Keratinocyte (primary cell): ENCODE results near the gene GRHL3. TPM values are rescaled to one million over a fixed set of nuclear protein-coding genes. Genes with fewer than 3 reads are reported as not detected.

ENCODE experiments used
- DNase-seq: peaks from one replicate; pipeline ENCODE4 v3.0.0-alpha.2; 2011; ENCODE audit warnings: low read depth, missing footprints, low spot score
- FAIRE-seq: peaks from 2 replicates; lab custom pipeline; 2011; peaks lifted over from hg19 to GRCh38; lab: Jason Lieb, UNC
- H2AFZ ChIP-seq: 2 replicates; pipeline ENCODE4 v1.6.0; 2012; ENCODE audit warnings: low read length, control low read depth, inconsistent platforms; ENCODE audit not compliant: control insufficient read depth
- H3K27ac ChIP-seq: 2 replicates; pipeline ENCODE4 v1.5.1; 2011; ENCODE audit warnings: low read length; ENCODE audit not compliant: control insufficient read depth, insufficient read depth
- H3K27me3 ChIP-seq: 3 replicates; pipeline ENCODE4 v1.6.0; 2011; ENCODE audit warnings: low read length; ENCODE audit not compliant: control insufficient read depth, insufficient read depth; ENCODE audit errors: extremely low read depth
- H3K36me3 ChIP-seq, 2 experiments: 2 replicates in 1 of 2; 3 replicates in 1 of 2; pipeline ENCODE4 v1.5.1; 2011; ENCODE audit warnings: low read length in 2 of 2, mild to moderate bottlenecking in 1 of 2; ENCODE audit not compliant: control insufficient read depth in 2 of 2, insufficient read depth in 2 of 2; ENCODE audit errors: extremely low read depth in 1 of 2
- H3K4me1 ChIP-seq: 3 replicates; pipeline ENCODE4 v1.5.1; 2011; ENCODE audit warnings: low read length; ENCODE audit not compliant: control insufficient read depth, insufficient read depth; ENCODE audit errors: extremely low read depth
- H3K4me2 ChIP-seq: 3 replicates; pipeline ENCODE4 v1.6.0; 2011; ENCODE audit warnings: low read depth, low read length; ENCODE audit not compliant: control insufficient read depth, insufficient read depth; ENCODE audit errors: extremely low read depth
- H3K4me3 ChIP-seq, 3 experiments: fragments of 200-600 bp in 1 of 3; sonication (generic) in 1 of 3; 2 replicates in 2 of 3; 3 replicates in 1 of 3; pipeline ENCODE4 v1.5.1; 2011 to 2016; ENCODE audit warnings: low read length in 3 of 3, mild to moderate bottlenecking in 3 of 3, control low read depth in 2 of 3, inconsistent platforms in 1 of 3, low read depth in 1 of 3, mixed read lengths in 1 of 3, mixed run types in 1 of 3, moderate library complexity in 1 of 3; ENCODE audit not compliant: control insufficient read depth in 2 of 3, insufficient read depth in 2 of 3; ENCODE audit errors: extremely low read depth in 1 of 3
- H3K79me2 ChIP-seq: 2 replicates; pipeline ENCODE4 v1.6.0; 2012; ENCODE audit warnings: low read length; ENCODE audit not compliant: control insufficient read depth, insufficient read depth
- H3K9ac ChIP-seq: 3 replicates; pipeline ENCODE4 v1.6.0; 2011; ENCODE audit warnings: low read length; ENCODE audit not compliant: control insufficient read depth, insufficient read depth; ENCODE audit errors: extremely low read depth
- H3K9me1 ChIP-seq: 3 replicates; pipeline ENCODE4 v1.6.0; 2011; ENCODE audit warnings: low read length; ENCODE audit not compliant: control insufficient read depth, insufficient read depth; ENCODE audit errors: extremely low read depth
- H3K9me3 ChIP-seq: 2 replicates; pipeline ENCODE4 v1.5.1; 2012; ENCODE audit warnings: low read depth, low read length; ENCODE audit not compliant: control insufficient read depth
- H4K20me1 ChIP-seq: 3 replicates; pipeline ENCODE4 v1.6.0; 2011; ENCODE audit warnings: low read length; ENCODE audit not compliant: control insufficient read depth, insufficient read depth; ENCODE audit errors: extremely low read depth
- EZH2 ChIP-seq: IDR thresholded peaks from one replicate; pipeline ENCODE4 v1.6.1; 2012; ENCODE audit warnings: inconsistent platforms, mild to moderate bottlenecking, low read length, moderate library complexity
- dilution Hi-C: fragments of 300-500 bp; cut with MboI; formaldehyde crosslinking; loops from one replicate; pipeline ENCODE4 v1.7.0; 2020; ENCODE audit warnings: low sequenced_read_pairs; ENCODE audit not compliant: extremely low pct_ligation_motif_present
- polyA plus RNA-seq, 5 experiments: library from polyadenylated mRNA; depleted of rRNA in 3 of 5; stranded (reverse) in 3 of 5; stranded (forward) in 1 of 5; unstranded in 1 of 5; fragments of >200 nt; gene quantifications; 1 replicate in 1 of 5; 2 replicates in 3 of 5; 3 replicates in 1 of 5; pipeline versions ENCODE4 v1.2.1 to v1.2.3, GENCODE V29; 2011 to 2012; ENCODE audit warnings: missing spikeins in 2 of 5, low read depth in 1 of 5, low replicate concordance in 1 of 5
- TF ChIP-seq, protein P1 (sequence below), 3 experiments: IDR thresholded peaks in 1 of 3; conservative IDR thresholded peaks in 1 of 3; optimal IDR thresholded peaks in 1 of 3; 2 replicates in 2 of 3; 3 replicates in 1 of 3; pipeline versions ENCODE3 to v1.5.1; 2011; ENCODE audit warnings: low read length in 3 of 3, mild to moderate bottlenecking in 3 of 3, moderate library complexity in 2 of 3, control low read depth in 1 of 3, inconsistent platforms in 1 of 3; ENCODE audit not compliant: insufficient read depth in 2 of 3; ENCODE audit errors: extremely low read depth in 1 of 3

The GRHL3 gene
- polyA plus RNA-seq, 1 donor (not counting 4 experiments of a cell fraction or from before 2014, with no cell fraction given): 13.0 TPM

DNA sequence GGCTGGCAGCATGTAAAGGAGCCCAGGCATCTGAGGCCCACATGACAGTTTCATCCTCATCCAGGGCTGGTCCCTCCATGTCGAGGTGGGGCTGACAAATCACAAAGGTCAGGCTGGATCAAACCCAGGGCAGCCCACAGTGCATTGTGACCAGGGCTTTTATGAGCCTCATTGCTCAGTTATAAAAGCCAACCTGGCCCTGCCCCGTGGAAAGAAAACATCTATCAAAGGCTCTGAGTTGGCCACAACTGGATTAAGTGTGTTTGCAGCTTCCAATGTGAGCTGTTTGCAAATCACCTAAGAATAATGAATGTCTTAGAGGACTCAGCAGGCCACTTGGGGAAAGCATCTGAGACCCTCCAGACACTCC lies 45.4 kb downstream of the GRHL3 start:
- FAIRE-seq (no peak), DNase-seq (no peak)
- no peak overlapping the region for H2AFZ ChIP-seq
- H3K36me3 ChIP-seq: peaks cover 3 to 6% of the 10 kb centered on the region in 2 experiments
- dilution Hi-C loops: no loop called here
- H3K4me2 ChIP-seq: peak overlapping the region; percentile 74
- H4K20me1 ChIP-seq: no peaks in the 10 kb centered on the region
- H3K9ac ChIP-seq: peak overlapping the region; percentile 58
- no peaks in the 10 kb centered on the region for H3K27me3 ChIP-seq
- TF ChIP-seq EZH2: no peak
- TF ChIP-seq, protein P1, sequence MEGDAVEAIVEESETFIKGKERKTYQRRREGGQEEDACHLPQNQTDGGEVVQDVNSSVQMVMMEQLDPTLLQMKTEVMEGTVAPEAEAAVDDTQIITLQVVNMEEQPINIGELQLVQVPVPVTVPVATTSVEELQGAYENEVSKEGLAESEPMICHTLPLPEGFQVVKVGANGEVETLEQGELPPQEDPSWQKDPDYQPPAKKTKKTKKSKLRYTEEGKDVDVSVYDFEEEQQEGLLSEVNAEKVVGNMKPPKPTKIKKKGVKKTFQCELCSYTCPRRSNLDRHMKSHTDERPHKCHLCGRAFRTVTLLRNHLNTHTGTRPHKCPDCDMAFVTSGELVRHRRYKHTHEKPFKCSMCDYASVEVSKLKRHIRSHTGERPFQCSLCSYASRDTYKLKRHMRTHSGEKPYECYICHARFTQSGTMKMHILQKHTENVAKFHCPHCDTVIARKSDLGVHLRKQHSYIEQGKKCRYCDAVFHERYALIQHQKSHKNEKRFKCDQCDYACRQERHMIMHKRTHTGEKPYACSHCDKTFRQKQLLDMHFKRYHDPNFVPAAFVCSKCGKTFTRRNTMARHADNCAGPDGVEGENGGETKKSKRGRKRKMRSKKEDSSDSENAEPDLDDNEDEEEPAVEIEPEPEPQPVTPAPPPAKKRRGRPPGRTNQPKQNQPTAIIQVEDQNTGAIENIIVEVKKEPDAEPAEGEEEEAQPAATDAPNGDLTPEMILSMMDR (optimal IDR thresholded peaks at IDR 0.05 in 1 of 3, IDR thresholded peaks at IDR 0.05 in 1 of 3, conservative IDR thresholded peaks at IDR 0.05 in 1 of 3; ENCODE audit: extremely low read depth in 1 of 3, insufficient read depth in 2 of 3, low read length in 3 of 3): no peak
- H3K27ac ChIP-seq: peak overlapping the region; percentile 92
- H3K4me3 ChIP-seq: no peak overlapping the region
- peaks cover 36% of the 10 kb centered on the region for H3K4me1 ChIP-seq
- no peaks in the 10 kb centered on the region for H3K79me2 ChIP-seq
- no peaks in the 10 kb centered on the region for H3K9me3 ChIP-seq
- H3K9me1 ChIP-seq: no peaks in the 10 kb centered on the region

GRCh38 chr1:24364975-24365678 lies 46.0 kb downstream of the GRHL3 start:
- Histone ChIP-seq H3K79me2 (no peaks in the 10 kb centered on the region), H3K4me2 (peak overlapping the region; percentile 74), H3K9me3 (no peaks in the 10 kb centered on the region), H3K4me3 (peak overlapping the region in 1 of 3 experiments; percentile 34), H3K9ac (peak overlapping the region; percentile 58), H3K27me3 (no peaks in the 10 kb centered on the region), H3K4me1 (peaks cover 36% of the 10 kb centered on the region), H3K36me3 (peaks cover 3 to 9% of the 10 kb centered on the region in 2 experiments), H3K27ac (peak overlapping the region; percentile 92), H2AFZ (no peak overlapping the region), H3K9me1 (no peaks in the 10 kb centered on the region), H4K20me1 (no peaks in the 10 kb centered on the region)
- FAIRE-seq (peak; percentile 98), DNase-seq (peak; percentile 83)
- TF ChIP-seq, protein P1 (optimal IDR thresholded peaks at IDR 0.05 in 1 of 3, IDR thresholded peaks at IDR 0.05 in 1 of 3, conservative IDR thresholded peaks at IDR 0.05 in 1 of 3; ENCODE audit: extremely low read depth in 1 of 3, insufficient read depth in 2 of 3, low read length in 3 of 3): no peak
- no peak for TF ChIP-seq EZH2
- dilution Hi-C loops: no loop called here
